ENCODE measurements around the gene GPATCH2.
A peak's percentile ranks its signal among the peaks of the same experiment; 100 is the strongest.

The GPATCH2 gene

DNA sequence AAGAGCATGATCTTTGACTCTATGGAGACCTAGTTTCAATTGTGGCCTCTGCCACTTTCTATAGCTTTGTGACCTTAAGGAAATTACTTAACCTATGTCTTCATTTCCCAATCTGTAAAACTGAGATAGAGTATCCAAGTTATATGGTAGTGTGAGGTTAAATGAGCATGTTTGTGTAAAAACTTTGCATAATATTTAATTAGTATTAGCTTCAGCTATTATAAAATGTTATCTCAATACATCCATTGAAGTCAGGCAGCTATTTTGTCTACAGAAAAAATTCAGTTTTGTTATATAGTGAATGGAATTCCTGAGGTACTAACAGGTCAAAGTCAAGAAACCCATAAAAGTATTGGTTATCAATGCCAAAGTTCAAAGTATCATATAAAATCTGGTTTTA, 53.6 kb downstream of the GPATCH2 start:
- DNase-seq (ENCODE audit: low spot score): no peak

DNA sequence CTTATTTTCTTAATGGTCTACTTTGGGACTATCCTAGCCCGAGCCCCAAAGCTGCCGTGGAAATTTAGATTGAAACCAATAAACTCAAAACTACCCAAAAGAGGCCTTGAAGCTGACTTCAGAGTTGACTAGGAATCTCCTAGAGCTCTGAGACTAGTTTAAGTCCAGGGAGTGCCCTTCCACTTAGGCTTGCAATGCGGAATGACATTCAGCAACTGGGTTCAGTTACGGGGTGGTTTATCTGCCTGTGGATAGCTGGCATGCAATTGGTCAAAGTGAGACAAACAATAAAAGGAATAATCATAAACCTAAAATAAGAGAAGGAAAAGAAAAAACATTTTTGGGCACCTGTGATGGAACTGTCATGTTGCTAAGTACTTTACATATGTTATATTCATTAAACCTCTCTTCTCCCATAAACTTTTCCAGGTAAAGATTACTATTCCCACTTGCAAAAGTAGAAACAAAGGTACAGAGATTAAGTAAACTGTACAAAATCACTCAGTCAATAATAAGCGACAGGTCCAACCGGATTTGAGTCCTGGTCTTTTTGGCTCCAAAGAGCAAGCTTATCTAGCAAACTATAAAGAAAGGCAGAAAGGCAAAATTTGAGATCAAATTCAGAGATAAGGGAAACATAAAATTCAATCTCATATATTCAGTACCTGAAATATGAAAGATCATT, 56.5 kb downstream of the GPATCH2 start:
- no peak for DNase-seq (ENCODE audit: low spot score)

DNA sequence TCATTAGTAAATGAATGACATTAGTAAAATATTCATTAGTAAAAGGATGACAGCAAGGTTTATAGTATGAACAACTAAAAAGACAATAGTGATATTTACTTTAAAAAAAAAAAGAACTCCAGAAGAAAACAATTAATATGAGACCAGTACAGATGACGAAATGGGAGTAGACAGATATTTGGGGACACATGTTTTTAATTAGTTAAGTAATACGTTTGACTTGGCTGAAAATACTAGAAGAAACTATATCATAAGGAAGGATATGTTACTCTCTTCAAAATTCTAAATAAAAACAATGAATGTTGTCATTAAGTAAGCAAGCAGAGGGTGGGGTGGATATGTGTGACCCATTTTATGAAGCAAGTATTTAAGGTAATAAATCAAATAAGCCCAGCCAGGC, 61.9 kb downstream of the GPATCH2 start:
- DNase-seq (ENCODE audit: low spot score): no peak

GRCh38 chr1:217568200-217568599, 62.7 kb downstream of the GPATCH2 start:
- no peak for DNase-seq (ENCODE audit: low spot score)

DNA sequence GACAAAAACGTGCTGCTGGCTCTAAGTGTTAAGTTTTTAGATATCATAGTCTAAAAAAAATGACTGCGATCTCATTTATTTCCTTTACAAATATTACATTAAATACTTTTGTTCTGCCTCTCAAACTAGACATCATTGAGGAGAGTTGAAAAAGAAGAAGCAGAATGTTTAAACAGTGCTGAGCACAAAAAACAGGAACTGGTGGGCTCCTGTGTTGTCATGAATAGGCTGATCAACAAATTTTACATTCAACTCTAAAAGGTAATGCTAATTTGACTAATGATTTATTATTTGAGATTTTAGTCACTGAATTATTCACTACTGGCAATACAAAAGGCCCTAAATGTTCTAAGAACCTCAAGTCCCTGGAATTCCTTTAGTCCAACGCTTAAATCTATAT, 66.1 kb downstream of the GPATCH2 start:
- peak; percentile 6 for DNase-seq (ENCODE audit: low spot score)

- DNase-seq (ENCODE audit: low spot score): no peak
Observed at GRCh38 chr1:217564207-217564606, 66.7 kb downstream of the GPATCH2 start.

- DNase-seq (ENCODE audit: low spot score): no peak
Observed at GRCh38 chr1:217563179-217563578, 67.7 kb downstream of the GPATCH2 start.

GRCh38 chr1:217562229-217562878, 68.5 kb downstream of the GPATCH2 start:
- no peak for DNase-seq (ENCODE audit: low spot score)

DNA sequence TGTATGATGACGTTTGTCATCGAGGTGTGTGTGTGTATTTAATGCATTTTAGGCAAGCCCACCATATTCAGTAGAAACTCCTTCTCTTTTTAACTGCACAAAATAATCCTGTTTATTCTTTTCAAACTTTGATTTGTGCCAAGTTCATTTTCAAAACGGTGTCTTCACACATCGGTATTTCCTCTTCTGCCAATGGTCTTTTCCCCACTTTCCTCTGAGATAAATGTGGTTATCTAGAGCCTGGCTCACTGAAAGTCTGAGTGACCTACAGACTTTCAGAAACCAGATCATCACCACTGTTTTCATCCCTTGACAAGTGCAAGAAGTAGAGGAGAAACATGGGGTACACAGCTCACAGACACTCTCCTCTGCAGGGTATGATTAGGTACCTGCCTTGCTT, 69.4 kb downstream of the GPATCH2 start:
- DNase-seq (ENCODE audit: low spot score): no peak

DNA sequence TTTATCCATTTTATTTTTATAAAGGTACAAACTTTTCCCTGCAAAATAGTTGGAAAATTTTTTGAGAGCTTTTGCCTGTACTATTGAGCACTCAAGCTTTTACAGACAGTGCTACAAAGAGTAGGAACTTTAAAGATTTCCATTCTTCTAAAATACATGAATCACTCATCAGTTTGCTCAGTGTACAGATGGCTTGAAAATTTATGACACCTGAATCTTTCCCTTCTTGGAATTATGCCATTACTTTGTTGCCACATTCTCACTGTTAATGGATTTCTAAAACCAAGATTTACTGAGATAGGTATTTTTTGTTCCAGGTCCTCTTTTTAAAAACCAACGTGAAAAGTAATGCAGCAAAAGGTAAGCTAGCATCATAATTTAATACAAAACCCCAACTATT, 76.0 kb downstream of the GPATCH2 start:
- no peak for DNase-seq (ENCODE audit: low spot score)

DNA sequence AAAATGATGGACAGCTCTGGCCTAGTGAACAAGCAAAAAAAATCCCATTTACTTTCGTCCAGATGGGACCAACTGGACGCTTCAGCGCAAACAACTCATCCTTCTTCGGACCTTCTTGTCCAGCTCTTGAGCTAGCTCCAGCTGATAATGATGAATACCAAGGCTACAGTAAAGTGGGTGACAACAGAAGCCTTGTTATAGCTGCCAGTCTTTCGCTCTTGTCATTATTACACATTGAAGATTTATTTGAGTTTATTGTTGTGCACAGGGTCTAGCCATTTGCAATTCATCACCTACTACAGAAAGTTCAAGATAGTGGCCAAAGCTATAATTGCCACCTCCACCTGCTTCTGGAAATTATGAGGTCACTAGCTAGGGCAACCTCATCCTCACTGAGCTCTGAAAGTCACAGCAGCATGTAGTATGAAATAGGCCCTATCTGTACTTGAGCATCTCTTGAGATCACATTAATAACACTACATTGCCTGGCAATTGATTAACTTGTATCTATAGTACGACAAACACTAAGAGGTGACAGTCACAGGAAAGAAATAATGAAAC, 76.9 kb downstream of the GPATCH2 start:
- no peak for DNase-seq (ENCODE audit: low spot score)

GRCh38 chr1:217552339-217552951, 78.4 kb downstream of the GPATCH2 start:
- DNase-seq (ENCODE audit: low spot score): no peak

GRCh38 chr1:217542837-217543236, 88.1 kb downstream of the GPATCH2 start:
- peak; percentile 28 for DNase-seq (ENCODE audit: low spot score)

- DNase-seq (ENCODE audit: low spot score): no peak
Observed at GRCh38 chr1:217542136-217542777, 88.6 kb downstream of the GPATCH2 start.

GRCh38 chr1:217540321-217540720, 90.6 kb downstream of the GPATCH2 start:
- DNase-seq (ENCODE audit: low spot score): no peak

GRCh38 chr1:217539510-217539909, 91.4 kb downstream of the GPATCH2 start:
- DNase-seq (ENCODE audit: low spot score): no peak

DNA sequence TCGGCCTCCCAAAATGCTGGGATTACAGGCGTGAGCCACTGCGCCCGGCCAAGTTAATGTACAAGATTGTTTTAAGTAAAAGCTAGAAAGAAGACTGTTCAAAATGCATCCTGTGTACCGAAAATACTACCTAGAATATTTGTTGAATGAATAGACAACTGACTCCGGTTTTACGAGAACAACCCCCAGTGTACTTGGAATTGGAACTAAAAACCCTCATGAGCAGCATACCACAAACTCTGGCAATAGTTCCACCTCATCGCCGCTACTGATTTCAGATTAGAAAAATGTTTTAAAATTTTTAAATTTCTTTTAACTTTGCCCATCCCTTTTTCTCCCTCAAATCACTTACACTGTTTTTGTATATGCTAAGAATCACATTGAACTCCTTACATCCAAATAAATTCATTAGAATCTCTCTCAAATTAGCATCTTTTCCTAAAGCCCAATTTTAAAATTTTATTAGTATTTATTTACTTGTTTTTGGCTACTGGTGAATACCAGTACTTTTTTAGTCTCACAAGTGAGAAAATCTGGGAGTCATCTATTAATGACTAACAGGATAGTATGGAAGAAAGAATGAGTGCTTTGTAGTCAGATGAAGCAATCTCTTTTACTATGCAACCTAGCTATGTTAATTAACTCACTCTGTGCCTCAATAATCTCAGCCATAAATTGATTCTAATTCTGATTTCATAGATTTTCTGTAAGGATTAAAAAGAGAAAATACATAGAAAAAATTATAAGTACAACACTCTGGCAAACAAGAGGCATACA, 95.1 kb downstream of the GPATCH2 start:
- no peak for DNase-seq (ENCODE audit: low spot score)

GRCh38 chr1:217534566-217534965, 96.3 kb downstream of the GPATCH2 start:
- DNase-seq (ENCODE audit: low spot score): no peak

DNA sequence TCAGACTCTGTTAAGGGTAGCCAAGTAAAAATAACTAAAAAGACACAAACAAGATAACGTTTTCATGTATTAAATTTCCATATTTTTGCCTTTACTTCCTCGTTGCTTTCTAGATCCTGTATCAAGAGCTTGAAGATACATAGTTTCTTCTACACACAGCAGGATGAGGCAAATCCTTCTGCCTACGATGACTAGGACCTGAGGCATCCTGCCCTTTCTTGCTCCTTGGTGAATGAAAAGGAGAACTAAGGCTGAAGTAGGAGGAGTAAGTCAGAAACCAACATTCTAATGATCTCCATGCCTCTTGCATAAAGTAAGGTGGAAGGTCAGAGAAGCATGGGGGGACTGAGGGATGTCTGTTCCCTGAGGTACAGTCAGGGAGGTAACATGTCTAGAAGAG, 102.6 kb downstream of the GPATCH2 start:
- no peak for DNase-seq (ENCODE audit: low spot score)

- DNase-seq (ENCODE audit: low spot score): no peak
Observed at GRCh38 chr1:217527151-217527550, 103.7 kb downstream of the GPATCH2 start.

DNA sequence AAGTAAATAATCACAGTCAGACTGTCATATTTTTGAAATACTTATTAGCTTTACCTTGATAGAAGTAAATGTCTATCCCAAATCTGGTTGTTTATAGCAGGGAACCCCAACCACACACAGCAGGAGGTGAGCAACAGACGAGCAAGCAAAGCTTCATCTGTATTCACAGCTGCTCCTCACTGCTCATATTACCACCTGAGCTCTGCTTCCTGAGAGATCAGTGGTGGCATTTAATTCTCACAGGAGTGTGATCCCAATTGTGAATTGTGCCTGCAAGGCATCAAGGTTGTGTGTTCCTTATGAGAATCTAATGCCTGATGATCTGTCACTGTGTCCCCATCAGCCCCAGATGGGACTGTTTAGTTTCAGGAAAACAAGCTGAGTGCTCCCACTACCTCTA, 104.3 kb downstream of the GPATCH2 start:
- no peak for DNase-seq (ENCODE audit: low spot score)
